HepG2 (cell line): ENCODE measurements around the gene KCNC2.

Experiments
- HCFC1 ChIP-seq: fragments of 150-350 bp; IDR thresholded peaks from 2 replicates; pipeline ENCODE4 v1.6.1; 2014; ENCODE audit warnings: low read depth, low read length
- HHEX ChIP-seq: IDR thresholded peaks from 2 replicates; pipeline ENCODE4 v1.6.1; 2016; ENCODE audit warnings: control low read depth
- NFIC ChIP-seq: IDR thresholded peaks from 2 replicates; pipeline ENCODE4 v1.6.1; 2012; ENCODE audit warnings: mild to moderate bottlenecking, low read length, inconsistent platforms
- NONO ChIP-seq, 2 experiments: fragments of 450-650 bp in 1 of 2; sonication (generic) in 1 of 2; formaldehyde crosslinking in 1 of 2; IDR thresholded peaks in 1 of 2; conservative IDR thresholded peaks in 1 of 2; 2 replicates each; pipeline versions ENCODE4 v1.6.1 to v1.8.0; 2017 to 2022; ENCODE audit warnings: mild to moderate bottlenecking in 1 of 2, missing genetic modification reagents in 1 of 2, moderate library complexity in 1 of 2
- RNF2 ChIP-seq: fragments of 450-650 bp; conservative IDR thresholded peaks from 2 replicates; pipeline ENCODE4 v1.6.1; 2016; ENCODE audit warnings: low read depth
- SP5 ChIP-seq: IDR thresholded peaks from 2 replicates; pipeline ENCODE4 v1.6.1; 2016; ENCODE audit warnings: low read depth, borderline replicate concordance
- U2AF1 ChIP-seq: fragments of 200-400 bp; formaldehyde crosslinking; optimal IDR thresholded peaks from 2 replicates; pipeline ENCODE3; 2017; ENCODE audit warnings: mild to moderate bottlenecking, low read depth, low read length
- WIZ ChIP-seq: sonication (generic); formaldehyde crosslinking; IDR thresholded peaks from 2 replicates; pipeline ENCODE4 v1.5.1; 2020; ENCODE audit warnings: mild to moderate bottlenecking, missing genetic modification reagents
- YEATS4 ChIP-seq: sonication (generic); formaldehyde crosslinking; IDR thresholded peaks from 2 replicates; pipeline ENCODE4 v1.4.0; 2020; ENCODE audit warnings: missing genetic modification reagents, borderline replicate concordance
- TF ChIP-seq, protein P1 (sequence below): sonication (generic); formaldehyde crosslinking; IDR thresholded peaks from 2 replicates; pipeline ENCODE4 v1.4.0; 2020; ENCODE audit warnings: missing genetic modification reagents
- TF ChIP-seq, protein P2 (sequence below): IDR thresholded peaks from 2 replicates; pipeline ENCODE4 v1.6.1; 2016; ENCODE audit warnings: low read depth, borderline replicate concordance
- TF ChIP-seq, protein P3 (sequence below), 2 experiments: sonication (generic) in 1 of 2; formaldehyde crosslinking in 1 of 2; IDR thresholded peaks; 2 replicates each; pipeline versions ENCODE4 v1.5.1 to v1.6.1; 2011 to 2020; ENCODE audit warnings: borderline replicate concordance in 1 of 2, low read depth in 1 of 2, low read length in 1 of 2, mild to moderate bottlenecking in 1 of 2, missing genetic modification reagents in 1 of 2, moderate library complexity in 1 of 2

DNA sequence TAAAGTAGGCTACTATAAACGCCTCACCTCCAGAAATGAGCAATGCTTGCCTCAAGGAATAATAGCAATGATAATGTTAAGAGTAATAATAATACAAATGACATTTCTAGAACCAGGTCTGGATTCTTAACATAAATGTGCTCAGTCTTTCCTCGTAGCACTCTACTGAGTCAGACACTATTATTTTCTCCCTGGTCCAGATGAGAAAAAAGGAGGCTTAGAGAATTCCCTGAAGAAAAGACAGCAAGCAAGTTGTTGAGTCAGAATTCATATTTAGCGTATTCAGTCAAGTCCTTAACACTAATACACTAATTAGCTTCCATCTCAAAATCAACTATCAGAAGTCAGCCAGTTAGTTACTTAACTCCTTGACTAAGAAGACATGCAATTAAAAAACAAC, 13.2 kb downstream of the KCNC2 start:
- TF ChIP-seq WIZ (CRISPR knock-in tag) (no peak), NFIC (no peak), NONO (IDR thresholded peaks at IDR 0.05) (no peak), NONO (CRISPR knock-in tag; conservative IDR thresholded peaks at IDR 0.05) (no peak), HCFC1 (no peak), HHEX (CRISPR knock-in tag) (no peak), U2AF1 (no peak), YEATS4 (no peak), SP5 (CRISPR knock-in tag) (no peak), RNF2 (no peak)
- TF ChIP-seq, protein P1, sequence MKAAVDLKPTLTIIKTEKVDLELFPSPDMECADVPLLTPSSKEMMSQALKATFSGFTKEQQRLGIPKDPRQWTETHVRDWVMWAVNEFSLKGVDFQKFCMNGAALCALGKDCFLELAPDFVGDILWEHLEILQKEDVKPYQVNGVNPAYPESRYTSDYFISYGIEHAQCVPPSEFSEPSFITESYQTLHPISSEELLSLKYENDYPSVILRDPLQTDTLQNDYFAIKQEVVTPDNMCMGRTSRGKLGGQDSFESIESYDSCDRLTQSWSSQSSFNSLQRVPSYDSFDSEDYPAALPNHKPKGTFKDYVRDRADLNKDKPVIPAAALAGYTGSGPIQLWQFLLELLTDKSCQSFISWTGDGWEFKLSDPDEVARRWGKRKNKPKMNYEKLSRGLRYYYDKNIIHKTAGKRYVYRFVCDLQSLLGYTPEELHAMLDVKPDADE (CRISPR knock-in tag): no peak
- TF ChIP-seq, protein P2, sequence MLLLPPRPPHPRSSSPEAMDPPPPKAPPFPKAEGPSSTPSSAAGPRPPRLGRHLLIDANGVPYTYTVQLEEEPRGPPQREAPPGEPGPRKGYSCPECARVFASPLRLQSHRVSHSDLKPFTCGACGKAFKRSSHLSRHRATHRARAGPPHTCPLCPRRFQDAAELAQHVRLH (CRISPR knock-in tag): no peak
- TF ChIP-seq, protein P3, sequence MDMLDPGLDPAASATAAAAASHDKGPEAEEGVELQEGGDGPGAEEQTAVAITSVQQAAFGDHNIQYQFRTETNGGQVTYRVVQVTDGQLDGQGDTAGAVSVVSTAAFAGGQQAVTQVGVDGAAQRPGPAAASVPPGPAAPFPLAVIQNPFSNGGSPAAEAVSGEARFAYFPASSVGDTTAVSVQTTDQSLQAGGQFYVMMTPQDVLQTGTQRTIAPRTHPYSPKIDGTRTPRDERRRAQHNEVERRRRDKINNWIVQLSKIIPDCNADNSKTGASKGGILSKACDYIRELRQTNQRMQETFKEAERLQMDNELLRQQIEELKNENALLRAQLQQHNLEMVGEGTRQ (IDR thresholded peaks at IDR 0.05; ENCODE audit: low read depth, low read length): no peak
- TF ChIP-seq, protein P3 (CRISPR knock-in tag; IDR thresholded peaks at IDR 0.05; ENCODE audit: borderline replicate concordance): no peak
